HG02798 (cell line): ENCODE results near the gene ZC2HC1C.
"Not testable (repeated sequence)": the region's sequence is repeated elsewhere in the genome, so short reads cannot be mapped to it uniquely, and the experiment has no call there.

Source experiments
- ATAC-seq: cut with Tn5 transposase; IDR thresholded peaks from one replicate; pipeline ENCODE4 v1.9.1; 2021; ENCODE audit warnings: mild to moderate bottlenecking; ENCODE audit not compliant: unreplicated experiment, poor library complexity

Gene ZC2HC1C

GRCh38 chr14:75053396-75054291 lies 15.8 kb upstream of the ZC2HC1C start:
- ATAC-seq = no peak

- ATAC-seq = no peak
Observed at GRCh38 chr14:75054421-75054820, 15.0 kb upstream of the ZC2HC1C start.

- ATAC-seq = no peak
Observed at GRCh38 chr14:75059642-75060041, 9.8 kb upstream of the ZC2HC1C start.

- no peak for ATAC-seq
Observed at GRCh38 chr14:75060420-75060819, 9.0 kb upstream of the ZC2HC1C start.

- ATAC-seq = no peak
Observed at GRCh38 chr14:75063013-75063412, 6.4 kb upstream of the ZC2HC1C start.

- peak; percentile 98 for ATAC-seq
Observed at GRCh38 chr14:75063491-75064204, 5.8 kb upstream of the ZC2HC1C start, which contains the start of gene ACYP1. TSS of gene ACYP1 (minus strand) at chr14:75064024. CDS start at chr14:75063553, 471 bp downstream.

- no peak for ATAC-seq
Observed at GRCh38 chr14:75064205-75064567, 5.3 kb upstream of the ZC2HC1C start.

GRCh38 chr14:75066691-75067090 lies 2.8 kb upstream of the ZC2HC1C start:
- ATAC-seq = no peak

GRCh38 chr14:75067212-75067611 lies 2.2 kb upstream of the ZC2HC1C start:
- ATAC-seq = no peak

- ATAC-seq = not testable (repeated sequence)
Observed at GRCh38 chr14:75067765-75068164, 1.7 kb upstream of the ZC2HC1C start.

- ATAC-seq = no peak
Observed at GRCh38 chr14:75068294-75069120, 934 bp upstream of the ZC2HC1C start.

GRCh38 chr14:75069811-75070145 lies 337 bp downstream of the ZC2HC1C start:
- ATAC-seq = no peak

- ATAC-seq = no peak
Observed at GRCh38 chr14:75070383-75070782, 942 bp downstream of the ZC2HC1C start.

- ATAC-seq = no peak
Observed at GRCh38 chr14:75077794-75078193, 8.4 kb downstream of the ZC2HC1C start.

GRCh38 chr14:75079521-75079920 lies 10.1 kb downstream of the ZC2HC1C start:
- no peak for ATAC-seq

- no peak for ATAC-seq
Observed at GRCh38 chr14:75081660-75082229, 12.3 kb downstream of the ZC2HC1C start.

GRCh38 chr14:75083271-75083670 lies 13.8 kb downstream of the ZC2HC1C start:
- ATAC-seq = no peak

- no peak for ATAC-seq
Observed at GRCh38 chr14:75084513-75084912, 15.1 kb downstream of the ZC2HC1C start.

GRCh38 chr14:75088153-75088552 lies 18.7 kb downstream of the ZC2HC1C start:
- ATAC-seq = no peak

- no peak for ATAC-seq
Observed at GRCh38 chr14:75088566-75089373, 19.3 kb downstream of the ZC2HC1C start.
